ENCODE results near the gene ABHD13.
"Not testable (repeated sequence)": the region's sequence is repeated elsewhere in the genome, so short reads cannot be mapped to it uniquely, and the experiment has no call there.

The ABHD13 gene

GRCh38 chr13:108218044-108218974 is at the start of gene ABHD13:
Gene ABHD13 (plus strand): TSS chr13:108218392. CDS start chr13:108229219, 10,827 bp downstream.
- DNase-seq (ENCODE audit: low read depth in 2 of 2): peak; percentile 78 to 82

- DNase-seq (ENCODE audit: low read depth in 2 of 2): no peak
Observed at GRCh38 chr13:108168929-108169328, 49.3 kb upstream of the ABHD13 start.

GRCh38 chr13:108176685-108177274 is 41.4 kb upstream of the ABHD13 start:
- DNase-seq (ENCODE audit: low read depth in 2 of 2): peak in 1 of 2 donors; percentile 14

GRCh38 chr13:108178078-108178477 is 40.1 kb upstream of the ABHD13 start:
- DNase-seq (ENCODE audit: low read depth in 2 of 2): no peak

GRCh38 chr13:108182652-108183051 is 35.5 kb upstream of the ABHD13 start:
- DNase-seq (ENCODE audit: low read depth in 2 of 2): no peak

- no peak for DNase-seq (ENCODE audit: low read depth in 2 of 2)
Observed at GRCh38 chr13:108185223-108185622, 33.0 kb upstream of the ABHD13 start.

- DNase-seq (ENCODE audit: low read depth in 2 of 2): no peak
Observed at GRCh38 chr13:108188260-108188659, 29.9 kb upstream of the ABHD13 start.

- DNase-seq (ENCODE audit: low read depth in 2 of 2): no peak
Observed at GRCh38 chr13:108190897-108191296, 27.3 kb upstream of the ABHD13 start.

GRCh38 chr13:108193806-108194205 is 24.4 kb upstream of the ABHD13 start:
- DNase-seq (ENCODE audit: low read depth in 2 of 2): no peak

GRCh38 chr13:108194435-108194936 is 23.7 kb upstream of the ABHD13 start:
- DNase-seq (ENCODE audit: low read depth in 2 of 2): no peak

GRCh38 chr13:108195146-108195545 is 23.0 kb upstream of the ABHD13 start:
- DNase-seq (ENCODE audit: low read depth in 2 of 2): no peak

- no peak for DNase-seq (ENCODE audit: low read depth in 2 of 2)
Observed at GRCh38 chr13:108195861-108196260, 22.3 kb upstream of the ABHD13 start.

GRCh38 chr13:108200781-108201398 is 17.3 kb upstream of the ABHD13 start:
- no peak for DNase-seq (ENCODE audit: low read depth in 2 of 2)

GRCh38 chr13:108210551-108210950 is 7.6 kb upstream of the ABHD13 start:
- DNase-seq (ENCODE audit: low read depth in 2 of 2): no peak

GRCh38 chr13:108212886-108213285 is 5.3 kb upstream of the ABHD13 start:
- no peak for DNase-seq (ENCODE audit: low read depth in 2 of 2)

GRCh38 chr13:108213946-108214345 is 4.2 kb upstream of the ABHD13 start:
- DNase-seq (ENCODE audit: low read depth in 2 of 2): no peak

- DNase-seq (ENCODE audit: low read depth in 2 of 2): no peak
Observed at GRCh38 chr13:108214441-108215271, 3.5 kb upstream of the ABHD13 start.

- DNase-seq (ENCODE audit: low read depth in 2 of 2): peak; percentile 77 to 82
Observed at GRCh38 chr13:108215436-108215835, 2.8 kb upstream of the ABHD13 start, which contains the start of gene LIG4. Gene LIG4 (minus strand): TSS chr13:108215536. CDS start chr13:108211268, 4,268 bp downstream.

- DNase-seq (ENCODE audit: low read depth in 2 of 2): not testable (repeated sequence)
Observed at GRCh38 chr13:108217307-108218043, 717 bp upstream of the ABHD13 start.

GRCh38 chr13:108220041-108220440 is 1.8 kb downstream of the ABHD13 start:
- DNase-seq (ENCODE audit: low read depth in 2 of 2): no peak
